Breast epithelium (tissue), 3 donors: ENCODE results near the gene FBXO46.

Experiments
- POLR2A ChIP-seq: fragments of 450-650 bp; IDR thresholded peaks from one replicate; pipeline ENCODE4 v1.6.1; 2016; ENCODE audit warnings: antibody characterized with exemption, mild to moderate bottlenecking, moderate library complexity
- POLR2AphosphoS5 ChIP-seq, 3 donors: sonication (generic); formaldehyde crosslinking; IDR thresholded peaks; one replicate each; pipeline ENCODE4 v1.6.1; 2017; ENCODE audit warnings: antibody characterized with exemption in 3 of 3
- TF ChIP-seq, protein P1 (sequence below), 3 donors: fragments of 450-650 bp; IDR thresholded peaks; one replicate each; pipeline ENCODE4 v1.5.1; 2016 to 2017; ENCODE audit warnings: antibody characterized with exemption in 3 of 3, mild to moderate bottlenecking in 3 of 3, moderate library complexity in 3 of 3

DNA sequence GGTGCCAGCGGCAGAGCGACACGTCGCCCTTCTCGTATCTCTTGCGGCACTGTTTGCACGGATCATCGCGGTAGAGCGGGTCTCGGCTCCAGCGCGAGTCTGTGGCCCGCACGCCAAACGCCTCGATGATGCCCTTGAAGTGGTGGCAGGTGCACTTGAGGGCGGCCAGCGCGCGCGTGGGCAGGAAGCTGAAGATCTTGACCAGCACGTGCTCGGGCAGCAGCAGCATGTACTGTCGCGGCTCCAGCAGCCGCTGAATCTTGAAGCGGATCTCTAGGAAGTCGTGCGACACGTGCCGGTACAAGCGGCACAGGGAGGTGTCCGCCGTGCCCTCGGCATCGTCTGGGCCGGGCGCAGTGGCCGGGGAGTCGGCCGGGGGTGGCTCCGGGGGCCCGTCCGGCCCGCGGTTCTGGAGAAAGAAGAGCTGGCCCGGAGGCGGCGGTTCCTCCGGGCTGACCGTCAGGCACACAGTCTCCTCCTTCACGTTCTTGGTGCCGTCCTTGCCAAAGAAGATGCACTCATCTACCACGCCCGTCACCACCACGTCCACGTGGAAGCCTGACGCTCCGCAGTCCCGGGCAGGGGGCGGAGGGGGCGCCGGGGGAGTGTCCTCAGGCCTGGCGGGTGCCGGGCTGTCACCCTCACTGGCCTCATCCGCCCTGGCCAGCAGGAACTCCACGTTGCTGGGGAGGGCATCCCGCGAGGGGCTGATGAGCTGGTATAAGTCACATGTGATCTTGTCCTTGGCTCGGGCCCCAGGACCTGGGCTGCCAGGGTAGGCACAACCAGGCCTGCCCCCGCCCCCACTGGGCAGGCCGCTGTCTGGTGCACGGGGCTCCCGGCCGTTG is 18.6 kb downstream of the FBXO46 start:
- TF ChIP-seq, protein P1, sequence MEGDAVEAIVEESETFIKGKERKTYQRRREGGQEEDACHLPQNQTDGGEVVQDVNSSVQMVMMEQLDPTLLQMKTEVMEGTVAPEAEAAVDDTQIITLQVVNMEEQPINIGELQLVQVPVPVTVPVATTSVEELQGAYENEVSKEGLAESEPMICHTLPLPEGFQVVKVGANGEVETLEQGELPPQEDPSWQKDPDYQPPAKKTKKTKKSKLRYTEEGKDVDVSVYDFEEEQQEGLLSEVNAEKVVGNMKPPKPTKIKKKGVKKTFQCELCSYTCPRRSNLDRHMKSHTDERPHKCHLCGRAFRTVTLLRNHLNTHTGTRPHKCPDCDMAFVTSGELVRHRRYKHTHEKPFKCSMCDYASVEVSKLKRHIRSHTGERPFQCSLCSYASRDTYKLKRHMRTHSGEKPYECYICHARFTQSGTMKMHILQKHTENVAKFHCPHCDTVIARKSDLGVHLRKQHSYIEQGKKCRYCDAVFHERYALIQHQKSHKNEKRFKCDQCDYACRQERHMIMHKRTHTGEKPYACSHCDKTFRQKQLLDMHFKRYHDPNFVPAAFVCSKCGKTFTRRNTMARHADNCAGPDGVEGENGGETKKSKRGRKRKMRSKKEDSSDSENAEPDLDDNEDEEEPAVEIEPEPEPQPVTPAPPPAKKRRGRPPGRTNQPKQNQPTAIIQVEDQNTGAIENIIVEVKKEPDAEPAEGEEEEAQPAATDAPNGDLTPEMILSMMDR (IDR thresholded peaks at IDR 0.05): no peak
- TF ChIP-seq POLR2A (no peak), POLR2AphosphoS5 (IDR thresholded peaks at IDR 0.05) (no peak)
